ENCODE data around the gene STX7.

The STX7 gene

GRCh38 chr6:132515386-132515785 is 2.5 kb upstream of the STX7 start:
- Mint-ChIP-seq H3K4me1 (peaks cover 34% of the 10 kb centered on the region), H3K27ac (peak overlapping the region; percentile 8), H3K4me3 (no peak overlapping the region), H3K9me3 (no peaks in the 10 kb centered on the region), H3K36me3 (peaks cover 11% of the 10 kb centered on the region), H3K27me3 (no peaks in the 10 kb centered on the region)
- ATAC-seq, result no peak

GRCh38 chr6:132513831-132514545 is 1.1 kb upstream of the STX7 start:
- Mint-ChIP-seq H3K4me1 (peaks cover 39% of the 10 kb centered on the region), H3K27me3 (no peaks in the 10 kb centered on the region), H3K36me3 (peaks cover 13% of the 10 kb centered on the region), H3K27ac (peak overlapping the region; percentile 91), H3K4me3 (peak overlapping the region; percentile 92), H3K9me3 (no peaks in the 10 kb centered on the region)
- ATAC-seq, result no peak

GRCh38 chr6:132512342-132512637 is 626 bp downstream of the STX7 start:
- Mint-ChIP-seq H3K27me3 (no peaks in the 10 kb centered on the region), H3K36me3 (peaks cover 30% of the 10 kb centered on the region), H3K4me1 (peaks cover 56% of the 10 kb centered on the region), H3K27ac (peak overlapping the region; percentile 91), H3K4me3 (peak overlapping the region; percentile 92), H3K9me3 (peaks cover 2% of the 10 kb centered on the region)
- ATAC-seq, result no peak

GRCh38 chr6:132511831-132512220 is 1.1 kb downstream of the STX7 start:
- H3K4me1 Mint-ChIP-seq, result peaks cover 60% of the 10 kb centered on the region
- no peak for ATAC-seq

GRCh38 chr6:132511210-132511830 is 1.6 kb downstream of the STX7 start:
- H3K4me3 Mint-ChIP-seq, result peak overlapping the region; percentile 92
- peaks cover 40% of the 10 kb centered on the region for H3K36me3 Mint-ChIP-seq
- H3K27ac Mint-ChIP-seq, result peak overlapping the region; percentile 91
- peaks cover 3% of the 10 kb centered on the region for H3K9me3 Mint-ChIP-seq
- no peak for ATAC-seq
- no peaks in the 10 kb centered on the region for H3K27me3 Mint-ChIP-seq
- peaks cover 65% of the 10 kb centered on the region for H3K4me1 Mint-ChIP-seq

More at GRCh38 chr6:132511831-132512220, 1.1 kb downstream of the STX7 start:
- Mint-ChIP-seq H3K9me3 (peaks cover 3% of the 10 kb centered on the region), H3K27me3 (no peaks in the 10 kb centered on the region), H3K4me3 (peak overlapping the region; percentile 92), H3K36me3 (peaks cover 35% of the 10 kb centered on the region), H3K27ac (peak overlapping the region; percentile 91)

- no peaks in the 10 kb centered on the region for H3K27me3 Mint-ChIP-seq
- H3K27ac Mint-ChIP-seq, result peak overlapping the region; percentile 83
- H3K36me3 Mint-ChIP-seq, result peaks cover 68% of the 10 kb centered on the region
- no peak for ATAC-seq
- H3K4me1 Mint-ChIP-seq, result peaks cover 72% of the 10 kb centered on the region
- H3K9me3 Mint-ChIP-seq, result peaks cover 3% of the 10 kb centered on the region
- H3K4me3 Mint-ChIP-seq, result peak overlapping the region; percentile 45
These were observed 5.8 kb downstream of the STX7 start for GRCh38 chr6:132506869-132507808.

GRCh38 chr6:132506461-132506860 is 6.5 kb downstream of the STX7 start:
- no peak for ATAC-seq
- no peaks in the 10 kb centered on the region for H3K27me3 Mint-ChIP-seq
- peaks cover 3% of the 10 kb centered on the region for H3K9me3 Mint-ChIP-seq
- peak overlapping the region; percentile 83 for H3K27ac Mint-ChIP-seq
- H3K4me1 Mint-ChIP-seq, result peaks cover 77% of the 10 kb centered on the region
- H3K36me3 Mint-ChIP-seq, result peaks cover 73% of the 10 kb centered on the region
- peak overlapping the region; percentile 45 for H3K4me3 Mint-ChIP-seq

GRCh38 chr6:132505158-132505557 is 7.8 kb downstream of the STX7 start:
- H3K4me1 Mint-ChIP-seq, result peaks cover 78% of the 10 kb centered on the region
- peak; percentile 39 for ATAC-seq
- H3K4me3 Mint-ChIP-seq, result no peak overlapping the region

GRCh38 chr6:132504757-132505156 is 8.2 kb downstream of the STX7 start:
- peaks cover 80% of the 10 kb centered on the region for H3K36me3 Mint-ChIP-seq
- H3K27me3 Mint-ChIP-seq, result no peaks in the 10 kb centered on the region
- peaks cover 82% of the 10 kb centered on the region for H3K4me1 Mint-ChIP-seq
- H3K27ac Mint-ChIP-seq, result peak overlapping the region; percentile 83
- ATAC-seq, result no peak
- H3K9me3 Mint-ChIP-seq, result peaks cover 3% of the 10 kb centered on the region
- peak overlapping the region; percentile 53 for H3K4me3 Mint-ChIP-seq

More at GRCh38 chr6:132505158-132505557, 7.8 kb downstream of the STX7 start:
- H3K36me3 Mint-ChIP-seq, result peaks cover 76% of the 10 kb centered on the region
- no peaks in the 10 kb centered on the region for H3K27me3 Mint-ChIP-seq
- H3K27ac Mint-ChIP-seq, result peak overlapping the region; percentile 83
- H3K9me3 Mint-ChIP-seq, result peaks cover 3% of the 10 kb centered on the region

- H3K27ac Mint-ChIP-seq, result peak overlapping the region; percentile 83
- ATAC-seq, result no peak
- H3K27me3 Mint-ChIP-seq, result no peaks in the 10 kb centered on the region
- peaks cover 79% of the 10 kb centered on the region for H3K4me1 Mint-ChIP-seq
- H3K4me3 Mint-ChIP-seq, result peak overlapping the region; percentile 23
- no peaks in the 10 kb centered on the region for H3K9me3 Mint-ChIP-seq
- peaks cover 70% of the 10 kb centered on the region for H3K36me3 Mint-ChIP-seq
These were observed 13.2 kb downstream of the STX7 start for GRCh38 chr6:132499757-132500156.

- H3K36me3 Mint-ChIP-seq, result peaks cover 73% of the 10 kb centered on the region
- H3K27ac Mint-ChIP-seq, result peak overlapping the region; percentile 83
- H3K4me1 Mint-ChIP-seq, result peaks cover 75% of the 10 kb centered on the region
- no peaks in the 10 kb centered on the region for H3K9me3 Mint-ChIP-seq
- H3K27me3 Mint-ChIP-seq, result no peaks in the 10 kb centered on the region
- peak; percentile 83 for ATAC-seq
- peak overlapping the region; percentile 21 for H3K4me3 Mint-ChIP-seq
These were observed 14.3 kb downstream of the STX7 start for GRCh38 chr6:132498638-132499037.

- peaks cover 63% of the 10 kb centered on the region for H3K36me3 Mint-ChIP-seq
These were observed 16.3 kb downstream of the STX7 start for GRCh38 chr6:132496519-132497180.

GRCh38 chr6:132495604-132496079 is 17.3 kb downstream of the STX7 start:
- Mint-ChIP-seq H3K4me1 (peaks cover 58% of the 10 kb centered on the region), H3K27me3 (no peaks in the 10 kb centered on the region), H3K4me3 (peak overlapping the region; percentile 53), H3K36me3 (peaks cover 53% of the 10 kb centered on the region), H3K9me3 (peaks cover 2% of the 10 kb centered on the region), H3K27ac (no peak overlapping the region)
- peak; percentile 79 for ATAC-seq

More at GRCh38 chr6:132496519-132497180, 16.3 kb downstream of the STX7 start:
- no peaks in the 10 kb centered on the region for H3K27me3 Mint-ChIP-seq
- H3K9me3 Mint-ChIP-seq, result peaks cover 2% of the 10 kb centered on the region
- peak overlapping the region; percentile 53 for H3K4me3 Mint-ChIP-seq
- no peak for ATAC-seq
- peaks cover 68% of the 10 kb centered on the region for H3K4me1 Mint-ChIP-seq
- H3K27ac Mint-ChIP-seq, result no peak overlapping the region

- no peak overlapping the region for H3K27ac Mint-ChIP-seq
These were observed 18.0 kb downstream of the STX7 start for GRCh38 chr6:132494954-132495353.

More at GRCh38 chr6:132494954-132495353, 18.0 kb downstream of the STX7 start:
- peaks cover 51% of the 10 kb centered on the region for H3K4me1 Mint-ChIP-seq
- H3K4me3 Mint-ChIP-seq, result peak overlapping the region; percentile 53
- no peak for ATAC-seq
- H3K27me3 Mint-ChIP-seq, result no peaks in the 10 kb centered on the region
- H3K36me3 Mint-ChIP-seq, result peaks cover 46% of the 10 kb centered on the region
- peaks cover 2% of the 10 kb centered on the region for H3K9me3 Mint-ChIP-seq
